BE2C (cell line): ENCODE data around the gene MYL2.

Experiments used
- DNase-seq: peaks from one replicate; pipeline ENCODE4 v3.0.0-alpha.2; 2020
- H3K27me3 ChIP-seq: fragments of 250-450 bp; sonication (Bioruptor Pico); 2 replicates; pipeline ENCODE4 v1.5.1; 2020; ENCODE audit warnings: mild to moderate bottlenecking
- H3K36me3 ChIP-seq: fragments of 250-450 bp; sonication (Bioruptor Pico); 2 replicates; pipeline ENCODE4 v1.5.1; 2020; ENCODE audit warnings: mild to moderate bottlenecking
- H3K4me1 ChIP-seq: fragments of 250-450 bp; sonication (Bioruptor Pico); 2 replicates; pipeline ENCODE4 v1.5.1; 2020
- H3K4me3 ChIP-seq: 2 replicates; pipeline ENCODE4 v1.5.1; 2011; ENCODE audit warnings: low read depth, low read length
- H3K9me3 ChIP-seq: fragments of 250-450 bp; sonication (Bioruptor Pico); 2 replicates; pipeline ENCODE4 v1.5.1; 2020
- TF ChIP-seq, protein P1 (sequence below): IDR thresholded peaks from 2 replicates; pipeline ENCODE4 v1.5.1; 2012; ENCODE audit warnings: mild to moderate bottlenecking, low read depth, low read length

The MYL2 gene

DNA sequence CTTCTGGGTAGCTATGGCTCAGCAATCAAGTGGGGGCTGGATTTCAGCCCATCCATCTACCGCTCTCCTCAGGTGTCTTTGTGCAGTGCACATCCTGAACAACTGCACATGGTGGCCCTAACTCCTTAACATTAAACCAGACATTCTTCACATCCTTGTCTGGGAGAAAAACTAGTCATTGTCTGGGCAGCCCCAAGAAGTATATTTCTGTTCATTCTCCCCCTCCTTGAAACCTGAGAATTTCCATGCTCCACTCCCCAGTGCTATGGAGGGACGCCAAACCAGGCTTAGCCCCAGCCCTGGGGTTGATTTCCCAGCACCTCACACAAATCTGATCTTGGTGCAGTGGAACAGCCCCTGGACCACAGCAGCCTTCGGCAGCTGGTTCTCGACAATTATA is 13.4 kb downstream of the MYL2 start:
- TF ChIP-seq, protein P1, sequence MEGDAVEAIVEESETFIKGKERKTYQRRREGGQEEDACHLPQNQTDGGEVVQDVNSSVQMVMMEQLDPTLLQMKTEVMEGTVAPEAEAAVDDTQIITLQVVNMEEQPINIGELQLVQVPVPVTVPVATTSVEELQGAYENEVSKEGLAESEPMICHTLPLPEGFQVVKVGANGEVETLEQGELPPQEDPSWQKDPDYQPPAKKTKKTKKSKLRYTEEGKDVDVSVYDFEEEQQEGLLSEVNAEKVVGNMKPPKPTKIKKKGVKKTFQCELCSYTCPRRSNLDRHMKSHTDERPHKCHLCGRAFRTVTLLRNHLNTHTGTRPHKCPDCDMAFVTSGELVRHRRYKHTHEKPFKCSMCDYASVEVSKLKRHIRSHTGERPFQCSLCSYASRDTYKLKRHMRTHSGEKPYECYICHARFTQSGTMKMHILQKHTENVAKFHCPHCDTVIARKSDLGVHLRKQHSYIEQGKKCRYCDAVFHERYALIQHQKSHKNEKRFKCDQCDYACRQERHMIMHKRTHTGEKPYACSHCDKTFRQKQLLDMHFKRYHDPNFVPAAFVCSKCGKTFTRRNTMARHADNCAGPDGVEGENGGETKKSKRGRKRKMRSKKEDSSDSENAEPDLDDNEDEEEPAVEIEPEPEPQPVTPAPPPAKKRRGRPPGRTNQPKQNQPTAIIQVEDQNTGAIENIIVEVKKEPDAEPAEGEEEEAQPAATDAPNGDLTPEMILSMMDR, result no peak
- Histone ChIP-seq H3K9me3 (no peaks in the 10 kb centered on the region), H3K27me3 (no peaks in the 10 kb centered on the region)

DNA sequence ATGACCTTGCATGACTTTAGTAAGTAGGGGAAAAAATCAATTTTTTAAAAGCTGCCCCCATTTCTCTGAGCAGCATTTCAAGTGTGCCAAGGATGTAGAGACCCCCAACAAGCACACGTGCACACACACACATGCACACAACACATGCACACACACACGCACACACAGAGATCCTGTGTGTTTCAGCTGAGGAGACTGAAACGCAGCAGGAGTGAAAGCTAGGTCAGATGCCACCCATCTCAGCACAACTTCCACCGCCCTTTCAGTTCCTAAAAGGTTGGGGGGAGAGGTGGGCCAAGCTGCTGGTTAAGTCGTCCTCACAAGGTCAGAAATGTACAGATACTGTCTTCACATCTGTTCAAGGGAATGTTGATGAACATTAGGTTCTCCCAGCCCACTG is 13.9 kb downstream of the MYL2 start:
- TF ChIP-seq, protein P1, result no peak

More for the DNA sequence above, 13.4 kb downstream of the MYL2 start:
- Histone ChIP-seq H3K4me3 (no peak overlapping the region), H3K36me3 (no peaks in the 10 kb centered on the region), H3K4me1 (no peaks in the 10 kb centered on the region)
- no peak for DNase-seq

DNA sequence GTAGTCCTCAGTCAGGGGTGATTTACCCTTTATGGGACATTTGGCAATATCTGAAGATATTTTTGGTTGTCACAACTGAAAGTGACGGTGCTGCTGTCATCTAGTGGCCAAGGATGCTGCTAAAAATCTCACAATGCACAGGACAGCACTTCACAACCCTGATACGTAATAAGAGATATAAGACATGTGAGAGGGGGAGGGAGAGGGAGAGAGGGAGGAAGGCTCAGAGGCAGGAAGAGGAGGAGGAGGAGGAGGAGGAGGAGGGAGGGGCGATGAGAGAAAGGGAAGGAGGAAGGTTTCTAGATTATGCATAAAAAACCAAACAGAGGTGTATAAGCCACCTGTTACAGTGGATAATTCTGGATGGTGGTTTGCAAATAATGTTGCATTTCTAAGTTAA is 14.3 kb downstream of the MYL2 start:
- no peaks in the 10 kb centered on the region for H3K27me3 ChIP-seq
- H3K9me3 ChIP-seq, result no peaks in the 10 kb centered on the region
- H3K4me3 ChIP-seq, result no peak overlapping the region
- TF ChIP-seq, protein P1, result peak; percentile 14; the same call in 1 of the 2 replicates
- H3K4me1 ChIP-seq, result no peaks in the 10 kb centered on the region
- no peaks in the 10 kb centered on the region for H3K36me3 ChIP-seq
- DNase-seq, result no peak

More for the DNA sequence above, 13.9 kb downstream of the MYL2 start:
- H3K36me3 ChIP-seq, result no peaks in the 10 kb centered on the region
- no peaks in the 10 kb centered on the region for H3K27me3 ChIP-seq
- no peak for DNase-seq
- no peaks in the 10 kb centered on the region for H3K9me3 ChIP-seq
- H3K4me1 ChIP-seq, result no peaks in the 10 kb centered on the region
- H3K4me3 ChIP-seq, result no peak overlapping the region

DNA sequence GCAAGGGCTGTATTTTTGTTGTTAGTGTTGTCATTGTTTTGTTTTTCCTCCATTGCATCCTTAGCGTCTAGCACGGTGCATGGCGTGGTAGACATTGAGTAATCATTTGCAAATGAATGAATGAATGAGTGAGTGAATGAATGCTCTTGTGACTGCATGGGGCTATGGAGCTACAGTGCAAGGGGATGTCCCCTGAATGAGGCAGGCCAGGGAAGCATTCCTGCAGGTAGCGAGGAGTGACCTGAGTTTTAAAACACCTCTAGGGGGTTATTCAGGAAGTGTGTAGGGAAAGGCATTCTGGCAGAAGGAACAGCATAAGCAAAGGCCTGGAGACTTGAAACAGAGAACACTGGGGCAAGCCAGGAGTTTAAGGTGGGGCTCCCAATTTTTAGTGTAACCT is 16.9 kb downstream of the MYL2 start:
- no peaks in the 10 kb centered on the region for H3K4me1 ChIP-seq
- no peak overlapping the region for H3K4me3 ChIP-seq
- H3K9me3 ChIP-seq, result no peaks in the 10 kb centered on the region
- DNase-seq, result no peak
- no peaks in the 10 kb centered on the region for H3K27me3 ChIP-seq
- TF ChIP-seq, protein P1, result no peak
- H3K36me3 ChIP-seq, result no peaks in the 10 kb centered on the region

DNA sequence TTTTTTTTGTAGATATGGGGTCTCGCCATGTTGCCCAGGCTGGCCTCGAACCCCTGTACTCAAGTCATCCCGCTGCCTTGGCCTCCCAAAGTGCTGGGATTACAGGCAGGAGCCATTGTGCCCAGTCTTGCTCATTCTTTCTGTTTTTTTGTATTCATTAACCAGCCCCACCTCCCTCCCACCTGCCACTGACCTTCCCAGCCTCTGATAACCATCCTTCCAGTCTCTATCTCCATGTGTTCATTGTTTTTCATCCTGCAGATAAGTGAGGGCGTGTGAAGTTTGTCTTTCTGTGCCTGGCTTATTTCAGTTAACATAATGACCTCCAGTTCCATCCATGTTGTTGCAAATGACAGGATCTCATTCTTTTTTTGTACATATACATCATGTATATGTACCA is 19.0 kb downstream of the MYL2 start:
- TF ChIP-seq, protein P1, result no peak
- H3K36me3 ChIP-seq, result no peaks in the 10 kb centered on the region
- no peak for DNase-seq
- H3K4me1 ChIP-seq, result no peaks in the 10 kb centered on the region
- H3K9me3 ChIP-seq, result no peaks in the 10 kb centered on the region
- H3K4me3 ChIP-seq, result no peak overlapping the region
- no peaks in the 10 kb centered on the region for H3K27me3 ChIP-seq

DNA sequence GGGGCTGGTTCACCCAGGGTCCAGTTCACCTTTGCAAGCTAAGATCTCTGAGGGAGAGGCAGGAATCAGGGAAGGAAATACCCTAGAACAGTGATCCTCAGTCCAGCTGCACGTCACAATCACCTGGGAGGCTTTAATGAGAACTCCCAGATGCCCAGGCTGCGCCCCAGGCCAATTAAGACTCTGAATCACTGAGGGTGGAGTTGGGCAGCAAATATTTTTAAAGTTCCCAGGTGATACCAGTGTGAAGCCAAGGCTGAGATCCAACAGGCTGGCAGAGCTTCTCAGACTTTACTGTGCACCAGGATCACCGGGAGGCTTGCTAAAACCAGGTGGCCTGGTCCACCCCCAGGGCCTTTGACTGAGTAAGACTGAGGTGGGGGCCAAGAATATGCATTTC is 23.8 kb downstream of the MYL2 start:
- TF ChIP-seq, protein P1, result no peak
- no peaks in the 10 kb centered on the region for H3K36me3 ChIP-seq
- no peaks in the 10 kb centered on the region for H3K9me3 ChIP-seq
- H3K27me3 ChIP-seq, result no peaks in the 10 kb centered on the region
- no peaks in the 10 kb centered on the region; the same call in 1 of the 2 replicates for H3K4me1 ChIP-seq
- no peak for DNase-seq
- no peak overlapping the region for H3K4me3 ChIP-seq
